ENCODE measurements around the gene CYP4F22. TPM values are rescaled to one million over a fixed set of nuclear protein-coding genes. Genes with fewer than 3 reads are reported as not detected.
"Not testable (repeated sequence)": the region's sequence is repeated elsewhere in the genome, so short reads cannot be mapped to it uniquely, and the experiment has no call there.

Gene CYP4F22
- total RNA-seq, 1 donor from 2014 or later: not detected

DNA sequence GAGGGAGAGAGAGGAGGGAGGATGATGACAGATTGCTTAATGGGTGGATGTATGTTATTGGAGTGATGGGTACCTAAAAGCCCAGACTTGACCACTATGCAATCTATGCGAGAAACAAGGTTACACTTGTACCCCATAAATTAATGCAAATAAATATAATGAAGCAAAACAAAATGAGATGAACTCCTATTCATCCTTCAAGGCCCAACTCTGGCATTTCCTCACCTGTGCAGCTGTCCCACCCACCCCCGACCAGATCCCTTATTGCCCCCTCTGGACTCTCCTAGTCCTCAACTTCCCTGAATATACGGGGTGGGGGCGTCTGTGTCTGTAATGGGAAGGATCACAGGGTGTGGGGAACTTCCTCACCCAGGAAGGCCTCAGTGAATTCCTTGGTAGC lies 33.2 kb upstream of the CYP4F22 start:
- H3K9me3 Mint-ChIP-seq: no peaks in the 10 kb centered on the region
- H3K27me3 Mint-ChIP-seq (ENCODE audit: insufficient read depth): no peaks in the 10 kb centered on the region
- H3K4me1 Mint-ChIP-seq (ENCODE audit: low read depth): peaks cover 7% of the 10 kb centered on the region
- H3K36me3 Mint-ChIP-seq (ENCODE audit: low read depth): no peaks in the 10 kb centered on the region
- no peak for DNase-seq (ENCODE audit: low spot score)
- intact Hi-C loops (cut with micrococcal nuclease): no loop called here
- H3K4me3 Mint-ChIP-seq: no peak overlapping the region
- no peak overlapping the region for H3K27ac Mint-ChIP-seq

DNA sequence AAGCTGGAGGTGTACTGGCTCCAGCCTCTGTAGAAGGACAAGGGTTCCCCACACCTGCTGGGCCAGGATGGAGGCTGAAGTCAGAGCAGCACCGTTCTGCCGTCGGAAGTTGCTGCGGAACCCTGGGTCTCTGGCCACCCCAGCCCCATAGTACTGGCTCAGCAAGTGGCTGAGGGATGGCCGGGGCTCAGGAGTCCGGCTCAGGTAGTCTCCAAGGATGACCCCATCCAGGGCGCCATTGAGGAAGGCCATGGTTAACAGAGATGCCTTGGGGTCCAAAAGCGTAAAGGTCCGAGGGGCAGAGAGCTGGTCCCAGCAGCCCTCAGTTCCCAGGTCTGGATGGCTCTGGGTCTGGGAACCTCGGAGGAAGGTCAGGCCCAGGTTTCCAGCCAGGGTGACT lies 32.7 kb upstream of the CYP4F22 start:
- Mint-ChIP-seq H3K27ac (no peak overlapping the region), H3K27me3 (ENCODE audit: insufficient read depth) (no peaks in the 10 kb centered on the region), H3K4me1 (ENCODE audit: low read depth) (peaks cover 6% of the 10 kb centered on the region), H3K4me3 (no peak overlapping the region), H3K36me3 (ENCODE audit: low read depth) (no peaks in the 10 kb centered on the region), H3K9me3 (no peaks in the 10 kb centered on the region)
- intact Hi-C loops (cut with micrococcal nuclease): no loop called here
- DNase-seq (ENCODE audit: low spot score): no peak

GRCh38 chr19:15476325-15476724 lies 32.0 kb upstream of the CYP4F22 start:
- peaks cover 6% of the 10 kb centered on the region for H3K4me1 Mint-ChIP-seq (ENCODE audit: low read depth)
- no peak overlapping the region for H3K27ac Mint-ChIP-seq
- no peak overlapping the region for H3K4me3 Mint-ChIP-seq
- intact Hi-C loops (cut with micrococcal nuclease): no loop called here
- H3K27me3 Mint-ChIP-seq (ENCODE audit: insufficient read depth): no peaks in the 10 kb centered on the region
- no peaks in the 10 kb centered on the region for H3K9me3 Mint-ChIP-seq
- DNase-seq (ENCODE audit: low spot score): no peak
- no peaks in the 10 kb centered on the region for H3K36me3 Mint-ChIP-seq (ENCODE audit: low read depth)

GRCh38 chr19:15479391-15480345 lies 28.7 kb upstream of the CYP4F22 start, which contains the start of gene PGLYRP2:
TSS of gene PGLYRP2 (minus strand) at chr19:15479501. CDS start at chr19:15479371, 130 bp downstream.
- DNase-seq (ENCODE audit: low spot score): no peak
- no peaks in the 10 kb centered on the region for H3K36me3 Mint-ChIP-seq (ENCODE audit: low read depth)
- no peaks in the 10 kb centered on the region for H3K27me3 Mint-ChIP-seq (ENCODE audit: insufficient read depth)
- H3K4me1 Mint-ChIP-seq (ENCODE audit: low read depth): peaks cover 25% of the 10 kb centered on the region
- no peaks in the 10 kb centered on the region for H3K9me3 Mint-ChIP-seq
- intact Hi-C loops (cut with micrococcal nuclease): no loop called here
- no peak within 1 kb of the TSS for H3K4me3 Mint-ChIP-seq
- no peak within 1 kb of the TSS for H3K27ac Mint-ChIP-seq

DNA sequence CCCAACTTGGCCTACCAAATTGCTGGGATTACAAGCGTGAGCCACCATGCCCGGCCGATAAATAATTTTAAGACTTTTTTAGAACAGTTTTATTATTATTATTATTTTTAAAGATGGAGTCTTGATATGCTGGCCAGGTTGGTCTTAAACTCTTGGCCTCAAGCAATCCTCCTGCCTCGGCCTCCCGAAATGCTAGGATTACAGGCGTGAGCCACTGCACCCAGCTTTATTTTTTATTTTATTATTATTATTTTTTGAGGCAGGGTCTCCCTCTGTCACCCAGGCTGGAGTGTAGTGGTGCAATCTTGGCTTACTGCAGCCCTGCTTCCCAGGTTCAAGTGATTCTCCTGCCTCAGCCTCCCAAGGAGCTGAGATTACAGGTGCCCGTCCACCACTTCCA lies 27.3 kb upstream of the CYP4F22 start:
- H3K27me3 Mint-ChIP-seq (ENCODE audit: insufficient read depth); H3K36me3 Mint-ChIP-seq (ENCODE audit: low read depth); H3K27ac Mint-ChIP-seq; H3K4me3 Mint-ChIP-seq; intact Hi-C loops (cut with micrococcal nuclease); H3K9me3 Mint-ChIP-seq; DNase-seq (ENCODE audit: low spot score): not testable (repeated sequence)
- H3K4me1 Mint-ChIP-seq (ENCODE audit: low read depth): peaks cover 25% of the 10 kb centered on the region

DNA sequence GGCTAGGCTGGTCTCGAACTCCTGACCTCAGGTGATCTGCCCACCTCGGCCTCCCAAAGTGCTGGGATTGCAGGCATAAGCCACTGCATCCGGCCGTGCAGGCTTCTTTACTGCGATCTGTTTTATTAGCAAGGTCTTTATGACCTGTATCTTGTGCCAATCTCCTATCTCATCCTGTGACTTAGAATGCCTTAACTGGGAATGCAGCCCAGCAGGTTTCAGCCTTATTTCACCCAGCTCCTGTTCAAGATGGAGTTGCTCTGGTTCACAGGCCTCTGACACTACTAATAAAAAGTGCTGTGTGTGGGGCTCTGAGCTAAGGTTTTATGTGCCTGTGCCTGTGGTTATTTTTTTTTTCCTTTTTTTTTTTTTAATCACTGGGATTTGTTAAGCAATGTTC lies 22.6 kb upstream of the CYP4F22 start:
- H3K36me3 Mint-ChIP-seq (ENCODE audit: low read depth); H3K27me3 Mint-ChIP-seq (ENCODE audit: insufficient read depth); H3K27ac Mint-ChIP-seq; H3K9me3 Mint-ChIP-seq; DNase-seq (ENCODE audit: low spot score); intact Hi-C loops (cut with micrococcal nuclease); H3K4me3 Mint-ChIP-seq: not testable (repeated sequence)
- H3K4me1 Mint-ChIP-seq (ENCODE audit: low read depth): peaks cover 19% of the 10 kb centered on the region

DNA sequence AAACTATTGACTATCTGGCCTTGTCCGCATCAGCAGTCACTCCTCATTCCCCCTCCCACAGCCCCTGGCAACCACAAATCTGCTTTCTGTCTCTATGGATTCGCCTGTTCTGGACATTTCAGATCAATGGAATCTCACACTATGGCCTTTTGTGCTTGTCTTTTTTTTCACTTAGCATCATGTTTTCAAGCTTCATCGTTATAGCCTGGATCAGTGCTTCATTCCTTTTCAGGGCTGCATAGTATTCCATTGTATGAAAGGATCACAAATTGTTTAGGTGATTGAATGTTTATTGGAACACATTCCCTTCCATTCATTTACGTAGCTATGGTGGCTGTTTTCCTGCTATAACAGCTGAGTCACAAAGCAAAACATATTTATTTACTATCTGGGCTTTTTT lies 21.3 kb upstream of the CYP4F22 start:
- DNase-seq (ENCODE audit: low spot score): no peak
- Mint-ChIP-seq H3K9me3 (peaks cover 7% of the 10 kb centered on the region), H3K4me3 (no peak overlapping the region), H3K36me3 (ENCODE audit: low read depth) (no peaks in the 10 kb centered on the region), H3K4me1 (ENCODE audit: low read depth) (peaks cover 19% of the 10 kb centered on the region), H3K27me3 (ENCODE audit: insufficient read depth) (no peaks in the 10 kb centered on the region), H3K27ac (no peak overlapping the region)
- intact Hi-C loops (cut with micrococcal nuclease): no loop called here

DNA sequence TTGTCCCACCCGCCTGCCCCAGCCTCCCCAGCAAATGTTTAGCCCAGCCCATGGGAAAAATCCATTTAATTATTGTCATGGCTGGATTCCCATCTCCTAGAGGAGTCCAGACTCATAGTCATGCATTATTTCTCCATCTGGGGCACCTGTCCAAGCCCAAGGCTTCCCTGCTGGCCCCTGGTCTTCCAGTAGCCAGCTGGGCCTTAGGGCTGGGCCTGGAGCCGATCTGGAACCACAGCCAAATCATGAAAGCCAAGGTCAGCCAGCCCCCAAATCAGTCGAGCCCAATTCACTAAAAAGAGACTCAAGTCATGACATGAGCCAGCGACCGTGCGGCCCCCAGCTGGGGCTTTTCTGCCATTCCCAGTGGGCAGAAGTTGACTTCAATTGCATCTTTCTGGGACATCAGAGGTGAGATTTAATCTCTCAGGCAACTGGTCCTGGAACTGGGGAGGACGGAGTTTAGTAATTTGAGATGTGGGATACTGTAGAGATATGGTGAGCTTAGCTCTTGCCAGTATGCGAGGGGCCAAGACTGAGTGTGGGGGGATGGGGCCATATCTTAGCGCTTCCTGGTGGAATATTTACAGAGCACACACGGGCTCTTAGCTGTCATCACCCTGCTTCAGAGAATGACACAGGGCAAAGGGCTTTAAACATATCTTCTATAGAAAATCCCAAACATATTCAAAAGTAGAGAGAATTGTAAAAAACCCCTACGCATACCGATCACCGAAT lies 19.7 kb upstream of the CYP4F22 start:
- Mint-ChIP-seq H3K27me3 (ENCODE audit: insufficient read depth) (peaks cover 9% of the 10 kb centered on the region), H3K4me1 (ENCODE audit: low read depth) (peaks cover 8% of the 10 kb centered on the region), H3K36me3 (ENCODE audit: low read depth) (no peaks in the 10 kb centered on the region), H3K27ac (no peak overlapping the region), H3K4me3 (no peak overlapping the region), H3K9me3 (peaks cover 7% of the 10 kb centered on the region)
- intact Hi-C loops (cut with micrococcal nuclease): no loop called here
- DNase-seq (ENCODE audit: low spot score): no peak

DNA sequence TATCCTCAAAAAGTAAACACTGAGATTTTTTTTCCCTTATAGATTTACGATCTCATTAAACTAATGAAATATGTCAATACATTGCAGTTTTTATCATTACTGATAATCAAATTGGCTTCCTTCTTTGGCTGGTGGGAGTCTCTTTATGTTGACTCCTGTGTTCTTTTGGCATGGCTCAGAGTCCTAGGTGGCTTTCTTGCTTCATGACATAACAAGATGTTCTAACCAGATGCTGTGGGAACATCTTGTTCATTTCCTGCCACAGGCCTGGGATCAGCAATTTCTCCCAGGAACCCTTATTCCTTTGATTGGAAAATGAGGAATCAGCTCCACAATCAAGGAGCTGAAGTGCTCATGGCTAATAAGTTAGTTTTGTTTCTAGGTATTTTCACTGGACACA lies 13.2 kb upstream of the CYP4F22 start:
- H3K9me3 Mint-ChIP-seq: no peaks in the 10 kb centered on the region
- H3K4me3 Mint-ChIP-seq: no peak overlapping the region
- DNase-seq (ENCODE audit: low spot score): no peak
- H3K4me1 Mint-ChIP-seq (ENCODE audit: low read depth): peaks cover 6% of the 10 kb centered on the region
- H3K27ac Mint-ChIP-seq: no peak overlapping the region
- no peaks in the 10 kb centered on the region for H3K36me3 Mint-ChIP-seq (ENCODE audit: low read depth)
- peaks cover 19% of the 10 kb centered on the region for H3K27me3 Mint-ChIP-seq (ENCODE audit: insufficient read depth)
- intact Hi-C loops (cut with micrococcal nuclease): no loop called here

GRCh38 chr19:15498156-15498858 lies 10.0 kb upstream of the CYP4F22 start:
- no peak overlapping the region for H3K4me3 Mint-ChIP-seq
- H3K27me3 Mint-ChIP-seq (ENCODE audit: insufficient read depth): peaks cover 22% of the 10 kb centered on the region
- peaks cover 6% of the 10 kb centered on the region for H3K4me1 Mint-ChIP-seq (ENCODE audit: low read depth)
- DNase-seq (ENCODE audit: low spot score): no peak
- H3K27ac Mint-ChIP-seq: no peak overlapping the region
- no peaks in the 10 kb centered on the region for H3K9me3 Mint-ChIP-seq
- intact Hi-C loops (cut with micrococcal nuclease): no loop called here
- no peaks in the 10 kb centered on the region for H3K36me3 Mint-ChIP-seq (ENCODE audit: low read depth)

GRCh38 chr19:15498910-15499309 lies 9.4 kb upstream of the CYP4F22 start:
- Mint-ChIP-seq H3K27ac (no peak overlapping the region), H3K9me3 (no peaks in the 10 kb centered on the region), H3K4me3 (no peak overlapping the region), H3K4me1 (ENCODE audit: low read depth) (peaks cover 6% of the 10 kb centered on the region), H3K36me3 (ENCODE audit: low read depth) (no peaks in the 10 kb centered on the region), H3K27me3 (ENCODE audit: insufficient read depth) (peaks cover 21% of the 10 kb centered on the region)
- DNase-seq (ENCODE audit: low spot score): no peak
- intact Hi-C loops (cut with micrococcal nuclease): no loop called here

- Mint-ChIP-seq H3K27me3 (ENCODE audit: insufficient read depth) (peaks cover 36% of the 10 kb centered on the region), H3K4me3 (no peak overlapping the region)
- intact Hi-C loops (cut with micrococcal nuclease): no loop called here
Observed at GRCh38 chr19:15501596-15501995, 6.7 kb upstream of the CYP4F22 start.

GRCh38 chr19:15502264-15502663 lies 6.1 kb upstream of the CYP4F22 start:
- peaks cover 41% of the 10 kb centered on the region for H3K27me3 Mint-ChIP-seq (ENCODE audit: insufficient read depth)
- H3K9me3 Mint-ChIP-seq: no peaks in the 10 kb centered on the region
- peaks cover 7% of the 10 kb centered on the region for H3K4me1 Mint-ChIP-seq (ENCODE audit: low read depth)
- no peak for DNase-seq (ENCODE audit: low spot score)
- no peak overlapping the region for H3K27ac Mint-ChIP-seq
- H3K36me3 Mint-ChIP-seq (ENCODE audit: low read depth): no peaks in the 10 kb centered on the region
- H3K4me3 Mint-ChIP-seq: no peak overlapping the region
- intact Hi-C loops (cut with micrococcal nuclease): no loop called here

More at GRCh38 chr19:15501596-15501995, 6.7 kb upstream of the CYP4F22 start:
- Mint-ChIP-seq H3K27ac (no peak overlapping the region), H3K36me3 (ENCODE audit: low read depth) (no peaks in the 10 kb centered on the region), H3K4me1 (ENCODE audit: low read depth) (peaks cover 6% of the 10 kb centered on the region), H3K9me3 (no peaks in the 10 kb centered on the region)
- DNase-seq (ENCODE audit: low spot score): no peak
